Activated naive CD4-positive, alpha-beta T cell treated with anti-CD3 and anti-CD28 coated beads for 36 hours (primary cell): ENCODE results near the gene SEMA3G. TPM values are rescaled to one million over a fixed set of nuclear protein-coding genes. Genes with fewer than 3 reads are reported as not detected.
A peak's percentile ranks its signal among the peaks of the same experiment; 100 is the strongest.

Experiments used
- CTCF ChIA-PET: fragments of 350-600 bp; sonication (Branson Sonifier 250); formaldehyde crosslinking; loops from one replicate; lab custom pipeline; 2021; ENCODE audit warnings: antibody characterized with exemption; lab: Charles Lee
- DNase-seq: peaks from one replicate; pipeline ENCODE4 v3.0.0-alpha.2; 2020
- H3K27ac Mint-ChIP-seq: one replicate; pipeline ENCODE4 v1.8.0; 2021; ENCODE audit warnings: mild to moderate bottlenecking, mixed read lengths
- H3K27me3 Mint-ChIP-seq: one replicate; pipeline ENCODE4 v1.8.0; 2021; ENCODE audit warnings: low read depth, mixed read lengths
- H3K36me3 Mint-ChIP-seq: one replicate; pipeline ENCODE4 v1.8.0; 2021; ENCODE audit warnings: low read depth, mixed read lengths
- H3K4me1 Mint-ChIP-seq: one replicate; pipeline ENCODE4 v1.8.0; 2021; ENCODE audit warnings: low read depth, mixed read lengths
- H3K4me3 Mint-ChIP-seq: one replicate; pipeline ENCODE4 v1.8.0; 2021; ENCODE audit warnings: mild to moderate bottlenecking, moderate library complexity, mixed read lengths
- H3K9me3 Mint-ChIP-seq: one replicate; pipeline ENCODE4 v1.8.0; 2021; ENCODE audit warnings: mixed read lengths
- intact Hi-C: fragments of 100-400 bp; cut with micrococcal nuclease; formaldehyde crosslinking; loops from one replicate; pipeline ENCODE4 v1.15.1; 2023
- total RNA-seq, 2 experiments: library from RNA; stranded (reverse); gene quantifications; one replicate each; pipeline ENCODE4 v1.2.3, GENCODE V29; 2021

Gene SEMA3G
- total RNA-seq, 2 experiments from 2014 or later = not detected

DNA sequence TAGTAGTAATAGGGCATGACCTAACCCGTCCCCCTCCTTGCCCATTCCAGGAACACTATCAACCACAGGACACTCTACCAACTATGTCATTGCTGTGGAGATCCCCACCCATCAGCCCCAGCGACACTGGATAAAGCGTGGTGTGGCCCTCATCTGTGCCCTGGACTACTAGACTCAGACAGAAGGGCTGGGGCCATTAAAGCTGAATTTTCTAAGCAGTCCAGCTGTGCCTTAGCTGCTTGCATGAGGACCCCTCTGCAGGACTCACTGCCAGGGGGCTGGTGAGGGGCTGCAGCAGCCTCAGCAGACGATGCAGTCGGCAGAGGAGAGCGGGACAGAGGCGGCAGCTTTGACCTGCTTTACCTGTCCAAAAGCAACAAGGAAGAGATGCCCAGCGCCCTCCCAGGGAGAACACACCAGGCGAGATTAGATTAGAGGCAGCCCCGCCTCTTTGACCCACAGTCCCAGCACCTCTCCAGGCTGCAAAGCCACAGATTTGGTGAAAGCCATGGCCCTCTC, 44.6 kb downstream of the SEMA3G start:
- H3K4me3 Mint-ChIP-seq = no peak overlapping the region
- no peaks in the 10 kb centered on the region for H3K27me3 Mint-ChIP-seq
- H3K36me3 Mint-ChIP-seq = peaks cover 21% of the 10 kb centered on the region
- H3K27ac Mint-ChIP-seq = peak overlapping the region; percentile 36
- CTCF ChIA-PET = interaction anchor here (0.5 to 0.9 kb wide), 2 partner anchors 15 to 24 kb away, joined by 3 read pairs; no protein-coding TSS in a partner anchor
- intact Hi-C loops = no loop called here
- no peaks in the 10 kb centered on the region for H3K4me1 Mint-ChIP-seq
- H3K9me3 Mint-ChIP-seq = no peaks in the 10 kb centered on the region
- no peak for DNase-seq

DNA sequence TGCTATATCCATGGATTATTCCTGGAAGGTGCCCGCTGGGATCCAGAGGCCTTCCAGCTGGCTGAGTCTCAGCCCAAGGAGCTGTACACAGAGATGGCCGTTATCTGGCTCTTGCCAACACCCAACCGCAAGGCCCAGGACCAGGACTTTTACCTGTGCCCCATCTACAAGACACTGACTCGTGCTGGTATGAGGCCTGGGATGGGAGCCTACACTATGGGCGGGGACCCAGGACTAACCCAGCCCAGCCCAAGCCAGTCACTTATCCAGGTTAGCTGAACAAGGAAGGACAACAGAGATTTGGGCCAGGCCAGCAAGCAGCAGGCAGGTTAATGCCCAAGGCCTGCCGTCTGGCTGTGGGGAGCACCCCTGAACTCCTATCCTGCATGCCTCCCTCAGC, 45.3 kb downstream of the SEMA3G start:
- H3K4me3 Mint-ChIP-seq = no peak overlapping the region
- peaks cover 17% of the 10 kb centered on the region for H3K36me3 Mint-ChIP-seq
- H3K4me1 Mint-ChIP-seq = no peaks in the 10 kb centered on the region
- H3K9me3 Mint-ChIP-seq = no peaks in the 10 kb centered on the region
- intact Hi-C loops = no loop called here
- H3K27ac Mint-ChIP-seq = no peak overlapping the region
- H3K27me3 Mint-ChIP-seq = no peaks in the 10 kb centered on the region
- no peak for DNase-seq
- CTCF ChIA-PET = interaction anchor here (0.5 kb wide), 1 partner anchor 25 kb away, joined by 3 read pairs; no protein-coding TSS in a partner anchor

DNA sequence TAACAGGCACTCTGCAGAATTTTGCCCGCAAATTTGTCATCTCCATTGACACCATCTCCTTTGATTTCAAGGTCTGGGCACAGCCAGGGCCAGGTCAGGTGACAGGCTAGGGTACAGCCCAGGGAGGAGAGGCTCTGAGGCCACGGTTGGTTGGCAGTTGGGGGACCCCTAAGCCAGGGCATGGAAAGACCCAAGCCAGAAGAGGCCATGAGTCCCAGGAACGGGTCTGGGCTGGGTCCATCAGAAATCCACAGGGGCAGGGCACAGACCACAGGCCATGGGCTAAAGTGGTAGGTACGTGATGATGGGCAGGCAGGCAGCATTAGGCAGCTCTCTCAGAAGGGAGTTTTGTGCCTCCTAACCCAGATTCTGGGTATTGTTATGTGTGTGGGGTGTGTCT, 45.8 kb downstream of the SEMA3G start:
- CTCF ChIA-PET = interaction anchor here (1.1 kb wide), 1 partner anchor 13 kb away, joined by 3 read pairs; no protein-coding TSS in a partner anchor
- Mint-ChIP-seq H3K27ac (no peak overlapping the region), H3K36me3 (peaks cover 14% of the 10 kb centered on the region), H3K9me3 (no peaks in the 10 kb centered on the region), H3K4me1 (no peaks in the 10 kb centered on the region), H3K27me3 (no peaks in the 10 kb centered on the region), H3K4me3 (no peak overlapping the region)
- intact Hi-C loops = no loop called here
- no peak for DNase-seq

GRCh38 chr3:52398670-52399081, 46.2 kb downstream of the SEMA3G start:
- intact Hi-C loops = no loop called here
- no peak for DNase-seq
- Mint-ChIP-seq H3K9me3 (no peaks in the 10 kb centered on the region), H3K27me3 (no peaks in the 10 kb centered on the region), H3K4me1 (no peaks in the 10 kb centered on the region), H3K4me3 (no peak overlapping the region), H3K27ac (no peak overlapping the region), H3K36me3 (peaks cover 10% of the 10 kb centered on the region)
- CTCF ChIA-PET = interaction anchor here (1.1 to 1.2 kb wide), 2 partner anchors 14 to 48 kb away, joined by 3 read pairs; no protein-coding TSS in a partner anchor

GRCh38 chr3:52397676-52398399, 47.1 kb downstream of the SEMA3G start:
- Mint-ChIP-seq H3K27me3 (no peaks in the 10 kb centered on the region), H3K27ac (no peak overlapping the region)
- intact Hi-C loops = no loop called here

DNA sequence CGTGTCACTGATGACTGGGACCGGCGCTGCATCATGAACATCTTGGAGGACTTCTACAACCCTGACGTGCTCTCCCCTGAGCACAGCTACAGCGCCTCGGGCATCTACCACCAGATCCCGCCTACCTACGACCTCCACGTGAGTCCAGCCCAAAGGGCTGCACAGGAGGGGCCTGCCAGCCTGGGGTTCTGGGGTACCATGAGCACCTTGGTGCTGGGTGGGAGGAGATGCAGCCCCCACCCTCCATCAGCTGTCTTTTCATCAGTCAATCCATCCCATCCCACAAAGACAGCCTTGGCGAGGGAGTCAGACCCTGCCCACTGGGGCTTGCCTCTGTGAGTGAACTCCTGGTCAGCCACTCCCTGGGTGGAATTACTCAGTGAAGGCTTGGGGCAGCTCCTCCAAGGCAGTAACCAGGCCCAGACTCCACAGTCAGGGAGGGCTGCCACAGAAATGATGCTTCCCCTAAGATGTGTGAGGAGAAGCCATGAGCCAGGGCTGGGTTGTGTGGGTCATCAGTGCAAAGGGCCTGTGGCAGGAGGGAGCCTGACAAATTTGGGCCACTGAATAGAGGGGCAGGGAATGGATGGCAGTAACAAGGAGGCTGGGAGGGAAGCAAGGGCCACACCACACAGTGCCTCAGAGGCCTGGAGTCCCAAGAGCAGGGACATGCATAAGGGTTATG, 47.9 kb downstream of the SEMA3G start:
- Mint-ChIP-seq H3K27ac (no peak overlapping the region), H3K4me1 (no peaks in the 10 kb centered on the region), H3K36me3 (peaks cover 5% of the 10 kb centered on the region), H3K9me3 (no peaks in the 10 kb centered on the region), H3K4me3 (no peak overlapping the region), H3K27me3 (no peaks in the 10 kb centered on the region)
- DNase-seq = no peak
- CTCF ChIA-PET = no interaction called here
- intact Hi-C loops = no loop called here

More at GRCh38 chr3:52397676-52398399, 47.1 kb downstream of the SEMA3G start:
- Mint-ChIP-seq H3K4me1 (no peaks in the 10 kb centered on the region), H3K9me3 (no peaks in the 10 kb centered on the region), H3K36me3 (peaks cover 9% of the 10 kb centered on the region), H3K4me3 (no peak overlapping the region)
- DNase-seq = no peak
- CTCF ChIA-PET = interaction anchor here (1.1 to 1.2 kb wide), 2 partner anchors 15 to 49 kb away, joined by 3 read pairs; no protein-coding TSS in a partner anchor

DNA sequence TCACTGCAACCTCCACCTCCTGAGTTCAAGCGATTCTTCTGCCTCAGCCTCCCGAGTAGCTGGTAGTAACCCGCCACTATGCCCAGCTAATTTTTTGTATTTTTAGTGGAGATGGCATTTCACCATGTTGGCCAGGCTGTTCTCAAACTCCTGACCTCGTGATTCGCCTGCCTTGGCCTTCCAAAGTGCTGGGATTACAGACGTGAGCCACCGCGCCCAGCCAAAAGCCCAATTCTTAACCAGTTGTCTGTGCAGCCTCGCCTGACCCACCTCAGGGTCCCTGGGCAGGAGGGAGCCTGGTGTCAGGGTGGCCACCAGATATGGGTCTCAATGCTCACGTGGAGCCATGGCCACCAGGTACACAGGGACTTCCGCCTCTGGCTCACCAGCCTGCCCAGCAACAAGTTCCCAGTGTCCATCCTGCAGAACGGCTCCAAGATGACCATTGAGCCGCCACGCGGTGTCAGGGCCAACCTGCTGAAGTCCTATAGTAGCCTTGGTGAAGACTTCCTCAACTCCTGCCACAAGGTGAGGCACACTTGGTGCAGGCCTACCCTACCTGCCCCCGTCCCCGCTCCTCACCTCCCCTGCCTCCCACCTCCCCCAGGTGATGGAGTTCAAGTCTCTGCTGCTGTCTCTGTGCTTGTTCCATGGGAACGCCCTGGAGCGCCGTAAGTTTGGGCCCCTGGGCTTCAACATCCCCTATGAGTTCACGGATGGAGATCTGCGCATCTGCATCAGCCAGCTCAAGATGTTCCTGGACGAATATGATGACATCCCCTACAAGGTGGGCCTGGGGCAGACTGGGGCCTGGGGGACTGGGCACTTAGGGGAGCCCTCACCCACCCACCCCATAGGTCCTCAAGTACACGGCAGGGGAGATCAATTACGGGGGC, 48.6 kb downstream of the SEMA3G start:
- DNase-seq = no peak
- Mint-ChIP-seq H3K4me3 (no peak overlapping the region), H3K27me3 (no peaks in the 10 kb centered on the region), H3K4me1 (no peaks in the 10 kb centered on the region), H3K36me3 (peaks cover 2% of the 10 kb centered on the region), H3K9me3 (no peaks in the 10 kb centered on the region), H3K27ac (no peak overlapping the region)
- CTCF ChIA-PET = no interaction called here
- intact Hi-C loops = no loop called here

DNA sequence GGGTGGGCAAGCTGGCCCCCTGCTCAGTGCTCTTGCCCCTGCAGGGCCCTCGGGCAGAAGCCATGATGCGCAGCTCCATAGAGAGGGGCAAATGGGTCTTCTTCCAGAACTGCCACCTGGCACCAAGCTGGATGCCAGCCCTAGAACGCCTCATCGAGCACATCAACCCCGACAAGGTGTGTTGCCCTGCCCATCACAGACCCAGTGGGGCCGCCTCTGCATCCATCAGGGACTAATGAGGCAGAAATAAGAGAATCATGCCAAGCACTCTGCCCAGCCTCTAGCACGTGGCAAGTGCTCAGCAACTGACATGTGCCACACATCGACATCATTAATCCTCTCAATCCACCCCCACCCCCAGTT, 49.4 kb downstream of the SEMA3G start:
- H3K27ac Mint-ChIP-seq = no peak overlapping the region
- CTCF ChIA-PET = no interaction called here
- H3K36me3 Mint-ChIP-seq = peaks cover 2% of the 10 kb centered on the region
- intact Hi-C loops = no loop called here
- no peaks in the 10 kb centered on the region for H3K9me3 Mint-ChIP-seq
- no peak for DNase-seq
- H3K4me3 Mint-ChIP-seq = no peak overlapping the region
- no peaks in the 10 kb centered on the region for H3K4me1 Mint-ChIP-seq
- H3K27me3 Mint-ChIP-seq = no peaks in the 10 kb centered on the region

- Mint-ChIP-seq H3K4me3 (no peak overlapping the region), H3K36me3 (peaks cover 2% of the 10 kb centered on the region), H3K27ac (no peak overlapping the region), H3K27me3 (no peaks in the 10 kb centered on the region), H3K9me3 (no peaks in the 10 kb centered on the region), H3K4me1 (no peaks in the 10 kb centered on the region)
- CTCF ChIA-PET = no interaction called here
- no peak for DNase-seq
- intact Hi-C loops = no loop called here
These were observed 50.0 kb downstream of the SEMA3G start for GRCh38 chr3:52394751-52395502.

- CTCF ChIA-PET = no interaction called here
- H3K27ac Mint-ChIP-seq = no peak overlapping the region
- H3K4me3 Mint-ChIP-seq = no peak overlapping the region
- no peaks in the 10 kb centered on the region for H3K27me3 Mint-ChIP-seq
- intact Hi-C loops = no loop called here
- H3K36me3 Mint-ChIP-seq = peaks cover 2% of the 10 kb centered on the region
- no peak for DNase-seq
- no peaks in the 10 kb centered on the region for H3K4me1 Mint-ChIP-seq
- no peaks in the 10 kb centered on the region for H3K9me3 Mint-ChIP-seq
These were observed 50.8 kb downstream of the SEMA3G start for GRCh38 chr3:52393959-52394670.

DNA sequence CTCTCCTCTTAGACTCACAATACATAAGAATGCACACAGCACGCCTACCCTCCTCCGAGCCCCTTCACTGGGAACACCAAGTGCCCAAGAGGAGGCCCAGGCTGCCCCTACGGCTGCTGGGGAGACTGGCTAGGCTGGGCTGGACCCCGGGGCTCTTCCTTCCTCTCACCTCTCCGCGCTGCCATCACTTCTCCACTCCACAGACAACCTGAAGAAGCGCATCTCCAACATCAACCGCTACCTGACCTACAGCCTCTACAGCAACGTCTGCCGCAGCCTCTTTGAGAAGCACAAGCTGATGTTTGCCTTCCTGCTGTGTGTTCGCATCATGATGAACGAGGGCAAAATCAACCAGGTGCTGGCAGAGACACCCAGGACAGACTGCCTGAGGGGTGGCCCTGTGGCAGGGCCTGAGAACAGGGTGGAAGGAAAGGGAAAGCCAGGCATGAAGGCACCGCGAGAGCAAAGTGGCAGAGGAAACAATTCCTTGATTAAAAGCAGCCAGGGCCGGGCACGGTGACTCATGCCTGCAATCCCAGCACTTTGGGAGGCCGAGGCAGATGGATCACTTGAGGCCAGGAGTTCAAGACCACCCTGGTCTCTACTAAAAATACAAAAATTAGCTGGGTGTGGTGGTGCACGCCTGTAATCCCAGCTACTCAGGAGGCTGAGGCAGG, 51.6 kb downstream of the SEMA3G start:
- CTCF ChIA-PET = no interaction called here
- intact Hi-C loops = no loop called here
- Mint-ChIP-seq H3K27me3 (no peaks in the 10 kb centered on the region), H3K4me1 (no peaks in the 10 kb centered on the region), H3K36me3 (peaks cover 2% of the 10 kb centered on the region), H3K9me3 (no peaks in the 10 kb centered on the region), H3K4me3 (no peak overlapping the region), H3K27ac (no peak overlapping the region)
- no peak for DNase-seq
